ENCODE measurements around the gene TMEM50B. TPM values are rescaled to one million over a fixed set of nuclear protein-coding genes. Genes with fewer than 3 reads are reported as not detected.
"Not testable (repeated sequence)": the region's sequence is repeated elsewhere in the genome, so short reads cannot be mapped to it uniquely, and the experiment has no call there.

The TMEM50B gene
- polyA plus RNA-seq, 4 donors, result 42.1 to 68.4 (median 58.5) TPM

- DNase-seq (ENCODE audit: low read depth in 4 of 4, low spot score in 3 of 4), result no peak
These were observed 46.8 kb downstream of the TMEM50B start for GRCh38 chr21:33433001-33433400.

- DNase-seq (ENCODE audit: low read depth in 4 of 4, low spot score in 3 of 4), result no peak
These were observed 47.3 kb downstream of the TMEM50B start for GRCh38 chr21:33432496-33432895.

- DNase-seq (ENCODE audit: low read depth in 4 of 4, low spot score in 3 of 4), result no peak
These were observed 48.9 kb downstream of the TMEM50B start for GRCh38 chr21:33430858-33431257.

- no peak for DNase-seq (ENCODE audit: low read depth in 4 of 4, low spot score in 3 of 4)
These were observed 51.1 kb downstream of the TMEM50B start for GRCh38 chr21:33428669-33429068.

- no peak for DNase-seq (ENCODE audit: low read depth in 4 of 4, low spot score in 3 of 4)
These were observed 52.7 kb downstream of the TMEM50B start for GRCh38 chr21:33427051-33427450.

GRCh38 chr21:33425825-33426224, 53.9 kb downstream of the TMEM50B start:
- DNase-seq (ENCODE audit: low read depth in 4 of 4, low spot score in 3 of 4), result no peak

GRCh38 chr21:33424214-33424613, 55.6 kb downstream of the TMEM50B start:
- DNase-seq (ENCODE audit: low read depth in 4 of 4, low spot score in 3 of 4), result no peak

GRCh38 chr21:33421713-33422393, 57.9 kb downstream of the TMEM50B start:
- DNase-seq (ENCODE audit: low read depth in 4 of 4, low spot score in 3 of 4), result no peak

- DNase-seq (ENCODE audit: low read depth in 4 of 4, low spot score in 3 of 4), result no peak
These were observed 60.1 kb downstream of the TMEM50B start for GRCh38 chr21:33419538-33420123.

GRCh38 chr21:33418691-33419090, 61.1 kb downstream of the TMEM50B start:
- no peak for DNase-seq (ENCODE audit: low read depth in 4 of 4, low spot score in 3 of 4)

- no peak for DNase-seq (ENCODE audit: low read depth in 4 of 4, low spot score in 3 of 4)
These were observed 64.8 kb downstream of the TMEM50B start for GRCh38 chr21:33414926-33415325.

GRCh38 chr21:33414068-33414467, 65.7 kb downstream of the TMEM50B start:
- DNase-seq (ENCODE audit: low read depth in 4 of 4, low spot score in 3 of 4), result no peak

GRCh38 chr21:33412832-33413519, 66.8 kb downstream of the TMEM50B start:
- no peak for DNase-seq (ENCODE audit: low read depth in 4 of 4, low spot score in 3 of 4)

GRCh38 chr21:33412439-33412831, 67.3 kb downstream of the TMEM50B start:
- not testable (repeated sequence) for DNase-seq (ENCODE audit: low read depth in 4 of 4, low spot score in 3 of 4)

- DNase-seq (ENCODE audit: low read depth in 4 of 4, low spot score in 3 of 4), result no peak
These were observed 67.8 kb downstream of the TMEM50B start for GRCh38 chr21:33411949-33412430.

- no peak for DNase-seq (ENCODE audit: low read depth in 4 of 4, low spot score in 3 of 4)
These were observed 73.3 kb downstream of the TMEM50B start for GRCh38 chr21:33406493-33406892.

GRCh38 chr21:33403786-33404585, 75.8 kb downstream of the TMEM50B start:
- no peak for DNase-seq (ENCODE audit: low read depth in 4 of 4, low spot score in 3 of 4)

GRCh38 chr21:33403128-33403785, 76.5 kb downstream of the TMEM50B start, which contains the start of gene IFNGR2:
IFNGR2 (plus strand) TSS chr21:33403413; CDS start chr21:33403544, 131 bp downstream.
- no peak for DNase-seq (ENCODE audit: low read depth in 4 of 4, low spot score in 3 of 4)

- no peak for DNase-seq (ENCODE audit: low read depth in 4 of 4, low spot score in 3 of 4)
These were observed 77.5 kb downstream of the TMEM50B start for GRCh38 chr21:33402001-33402979.

Data from left renal pelvis (tissue), 4 donors.